T-helper 17 cell (primary cell): Measurements from ENCODE around the gene LNP1. TPM values are rescaled to one million over a fixed set of nuclear protein-coding genes. Genes with fewer than 3 reads are reported as not detected.

Experiments used
- ATAC-seq: fragments of 150-1000 bp; cut with Tn5 transposase; 2 replicates; pipeline ENCODE4 v1.10.0; 2021; ENCODE audit warnings: mild to moderate bottlenecking, moderate library complexity
- DNase-seq, 3 donors: peaks; one replicate each; pipeline versions ENCODE4 v3.0.0 to v3.0.0-alpha.2; 2020 to 2021
- H3K9me3 ChIP-seq: one replicate; pipeline ENCODE4 v1.7.0; 2013; ENCODE audit warnings: low read length, mild to moderate bottlenecking; ENCODE audit not compliant: control insufficient read depth, poor library complexity, severe bottlenecking
- H3K27ac Mint-ChIP-seq: one replicate; pipeline ENCODE4 v1.8.0; 2022; ENCODE audit warnings: mild to moderate bottlenecking, moderate library complexity, mixed read lengths
- H3K27me3 Mint-ChIP-seq: one replicate; pipeline ENCODE4 v1.8.0; 2022; ENCODE audit warnings: mixed read lengths
- H3K36me3 Mint-ChIP-seq: one replicate; pipeline ENCODE4 v1.8.0; 2022; ENCODE audit warnings: low read depth, mixed read lengths
- H3K4me1 Mint-ChIP-seq: one replicate; pipeline ENCODE4 v1.8.0; 2022; ENCODE audit warnings: mild to moderate bottlenecking, mixed read lengths
- H3K4me3 Mint-ChIP-seq: one replicate; pipeline ENCODE4 v1.8.0; 2022; ENCODE audit warnings: mild to moderate bottlenecking, moderate library complexity, mixed read lengths
- total RNA-seq, 4 donors: library from RNA in 2 of 4; stranded (reverse) in 2 of 4; gene quantifications; one replicate each; pipeline ENCODE4 v1.2.3 and lab custom pipeline; 2022 to 2026

The LNP1 gene
- total RNA-seq, 2 donors from 2014 or later, result 0.70 to 0.96 TPM

GRCh38 chr3:100480081-100480480 lies 78.7 kb downstream of the LNP1 start:
- ATAC-seq (no peak), DNase-seq (no peak)
- H3K4me3 Mint-ChIP-seq, result no peak overlapping the region
- peaks cover 5% of the 10 kb centered on the region for H3K36me3 Mint-ChIP-seq
- no peak overlapping the region for H3K27ac Mint-ChIP-seq
- H3K27me3 Mint-ChIP-seq, result peaks cover 30% of the 10 kb centered on the region
- H3K4me1 Mint-ChIP-seq, result peaks cover 6% of the 10 kb centered on the region
- H3K9me3 ChIP-seq, result no peaks in the 10 kb centered on the region

- Mint-ChIP-seq H3K27me3 (peaks cover 44% of the 10 kb centered on the region), H3K4me1 (peaks cover 6% of the 10 kb centered on the region), H3K27ac (no peak overlapping the region), H3K36me3 (peaks cover 5% of the 10 kb centered on the region), H3K4me3 (no peak overlapping the region)
- ATAC-seq (no peak), DNase-seq (no peak)
- H3K9me3 ChIP-seq, result no peaks in the 10 kb centered on the region
These were observed 80.8 kb downstream of the LNP1 start for GRCh38 chr3:100482176-100482575.

- Mint-ChIP-seq H3K27ac (no peak overlapping the region), H3K4me3 (no peak overlapping the region), H3K36me3 (peaks cover 5% of the 10 kb centered on the region), H3K4me1 (peaks cover 6% of the 10 kb centered on the region), H3K27me3 (peaks cover 44% of the 10 kb centered on the region)
- no peak for ATAC-seq
- H3K9me3 ChIP-seq, result no peaks in the 10 kb centered on the region
- no peak for DNase-seq
These were observed 82.2 kb downstream of the LNP1 start for GRCh38 chr3:100483529-100483928.

GRCh38 chr3:100486808-100487207 lies 85.5 kb downstream of the LNP1 start:
- Mint-ChIP-seq H3K4me3 (no peak overlapping the region), H3K27ac (no peak overlapping the region), H3K4me1 (peaks cover 5% of the 10 kb centered on the region), H3K27me3 (peaks cover 27% of the 10 kb centered on the region), H3K36me3 (peaks cover 3% of the 10 kb centered on the region)
- DNase-seq (no peak), ATAC-seq (no peak)
- no peaks in the 10 kb centered on the region for H3K9me3 ChIP-seq

GRCh38 chr3:100489118-100489517 lies 87.8 kb downstream of the LNP1 start:
- H3K27ac Mint-ChIP-seq, result no peak overlapping the region
- no peak for ATAC-seq
- peaks cover 4% of the 10 kb centered on the region for H3K4me1 Mint-ChIP-seq

GRCh38 chr3:100492059-100493006 lies 91.0 kb downstream of the LNP1 start, which contains the start of gene TMEM45A:
Gene TMEM45A, plus strand, starts transcription at chr3:100492619. Its CDS starts 62,593 bp downstream, at chr3:100555212.
- peak; percentile 53 to 64 (median 59) for DNase-seq
- Mint-ChIP-seq H3K4me3 (peak within 1 kb of the TSS; percentile 82), H3K27me3 (peaks cover 8% of the 10 kb centered on the region), H3K4me1 (peaks cover 4% of the 10 kb centered on the region), H3K36me3 (peaks cover 2% of the 10 kb centered on the region), H3K27ac (peak within 1 kb of the TSS; percentile 74)
- H3K9me3 ChIP-seq, result no peaks in the 10 kb centered on the region
- ATAC-seq, result peak; percentile 99

More at GRCh38 chr3:100489118-100489517, 87.8 kb downstream of the LNP1 start:
- no peaks in the 10 kb centered on the region for H3K9me3 ChIP-seq
- H3K4me3 Mint-ChIP-seq, result no peak overlapping the region
- no peaks in the 10 kb centered on the region for H3K36me3 Mint-ChIP-seq
- no peak for DNase-seq
- peaks cover 21% of the 10 kb centered on the region for H3K27me3 Mint-ChIP-seq

- peaks cover 2% of the 10 kb centered on the region for H3K4me1 Mint-ChIP-seq
These were observed 95.4 kb downstream of the LNP1 start for GRCh38 chr3:100496711-100497261.

GRCh38 chr3:100499651-100500050 lies 98.3 kb downstream of the LNP1 start:
- peaks cover 28% of the 10 kb centered on the region for H3K27me3 Mint-ChIP-seq
- no peak overlapping the region for H3K4me3 Mint-ChIP-seq
- DNase-seq, result no peak
- H3K36me3 Mint-ChIP-seq, result peaks cover 3% of the 10 kb centered on the region
- ATAC-seq, result no peak
- no peaks in the 10 kb centered on the region for H3K9me3 ChIP-seq
- H3K4me1 Mint-ChIP-seq, result no peaks in the 10 kb centered on the region
- H3K27ac Mint-ChIP-seq, result no peak overlapping the region

More at GRCh38 chr3:100496711-100497261, 95.4 kb downstream of the LNP1 start:
- no peak overlapping the region for H3K4me3 Mint-ChIP-seq
- peaks cover 2% of the 10 kb centered on the region for H3K36me3 Mint-ChIP-seq
- no peaks in the 10 kb centered on the region for H3K9me3 ChIP-seq
- ATAC-seq, result no peak
- H3K27ac Mint-ChIP-seq, result no peak overlapping the region
- H3K27me3 Mint-ChIP-seq, result peaks cover 8% of the 10 kb centered on the region
- no peak for DNase-seq

GRCh38 chr3:100500320-100500880 lies 99.1 kb downstream of the LNP1 start:
- no peak overlapping the region for H3K27ac Mint-ChIP-seq
- no peaks in the 10 kb centered on the region for H3K4me1 Mint-ChIP-seq
- peaks cover 2% of the 10 kb centered on the region for H3K36me3 Mint-ChIP-seq
- no peaks in the 10 kb centered on the region for H3K9me3 ChIP-seq
- H3K27me3 Mint-ChIP-seq, result peaks cover 35% of the 10 kb centered on the region
- no peak overlapping the region for H3K4me3 Mint-ChIP-seq
- DNase-seq (no peak), ATAC-seq (no peak)

GRCh38 chr3:100503448-100503847 lies 102.1 kb downstream of the LNP1 start:
- ATAC-seq (no peak), DNase-seq (no peak)
- Mint-ChIP-seq H3K27ac (no peak overlapping the region), H3K4me3 (no peak overlapping the region), H3K4me1 (no peaks in the 10 kb centered on the region), H3K36me3 (peaks cover 5% of the 10 kb centered on the region), H3K27me3 (peaks cover 49% of the 10 kb centered on the region)
- no peaks in the 10 kb centered on the region for H3K9me3 ChIP-seq

Other genes starting within 250 kb of the LNP1 start
- gene TBC1D23, start 140.5 kb upstream of the LNP1 start, total RNA-seq, result 10 to 100 TPM; 37.4 to 44.2 TPM
- gene NIT2, start 66.8 kb upstream of the LNP1 start, total RNA-seq, result 10 to 100 TPM; 24.0 to 30.1 TPM
- 10 to 100 TPM; 23.6 to 26.4 TPM for gene TOMM70, start 450 bp upstream of the LNP1 start, total RNA-seq
- under 1 TPM; 0.17 to 0.65 TPM for gene TMEM45A, start 91.1 kb downstream of the LNP1 start, total RNA-seq
- not detected for gene ADGRG7, start 208.1 kb downstream of the LNP1 start, total RNA-seq